HEK293T (cell line): Measurements from ENCODE around the gene MECP2.

Source experiments
- CTCF ChIA-PET: fragments of 350-600 bp; formaldehyde crosslinking; extraction: SDS; loops from one replicate; lab custom pipeline; 2021; ENCODE audit warnings: antibody characterized with exemption, inconsistent platforms; lab: Yijun Ruan, JAX
- POLR2A ChIA-PET: fragments of 350-600 bp; formaldehyde crosslinking; extraction: SDS; loops from one replicate; lab custom pipeline; 2020; ENCODE audit warnings: antibody characterized with exemption, inconsistent platforms; lab: Yijun Ruan, JAX
- DNase-seq: peaks from one replicate; pipeline ENCODE4 v3.0.0; 2012; ENCODE audit warnings: mixed read lengths; ENCODE audit errors: extremely low spot score
- ARNT ChIP-seq: fragments of 450-650 bp; IDR thresholded peaks from 2 replicates; pipeline ENCODE4 v1.6.1; 2017; ENCODE audit warnings: mild to moderate bottlenecking
- BHLHE40 ChIP-seq: fragments of 450-650 bp; IDR thresholded peaks from 2 replicates; pipeline ENCODE4 v1.6.1; 2016; ENCODE audit warnings: mild to moderate bottlenecking, moderate library complexity, borderline replicate concordance
- CTBP1 ChIP-seq: fragments of 450-650 bp; IDR thresholded peaks from 2 replicates; pipeline ENCODE4 v1.6.1; 2016; ENCODE audit warnings: borderline replicate concordance
- ELF4 ChIP-seq: fragments of 450-650 bp; IDR thresholded peaks from 2 replicates; pipeline ENCODE4 v1.6.1; 2017; ENCODE audit warnings: antibody characterized with exemption
- FOXA1 ChIP-seq: fragments of 450-650 bp; IDR thresholded peaks from 2 replicates; pipeline ENCODE4 v1.6.1; 2016; ENCODE audit warnings: mild to moderate bottlenecking
- FOXK2 ChIP-seq: fragments of 450-650 bp; IDR thresholded peaks from 2 replicates; pipeline ENCODE4 v1.6.1; 2016; ENCODE audit warnings: mild to moderate bottlenecking
- FOXM1 ChIP-seq: fragments of 450-650 bp; IDR thresholded peaks from 2 replicates; pipeline ENCODE4 v1.6.1; 2017; ENCODE audit warnings: mild to moderate bottlenecking, borderline replicate concordance
- HDGF ChIP-seq: fragments of 450-650 bp; IDR thresholded peaks from 2 replicates; pipeline ENCODE4 v1.6.1; 2017; ENCODE audit warnings: antibody characterized with exemption, borderline replicate concordance
- L3MBTL2 ChIP-seq: fragments of 450-650 bp; conservative IDR thresholded peaks from 2 replicates; pipeline ENCODE4 v1.6.1; 2016; ENCODE audit warnings: mild to moderate bottlenecking
- LEF1 ChIP-seq: fragments of 450-650 bp; IDR thresholded peaks from 2 replicates; pipeline ENCODE4 v1.6.1; 2017; ENCODE audit warnings: mild to moderate bottlenecking, borderline replicate concordance
- NFRKB ChIP-seq: fragments of 450-650 bp; IDR thresholded peaks from 2 replicates; pipeline ENCODE4 v1.6.1; 2016; ENCODE audit warnings: mild to moderate bottlenecking, moderate library complexity
- PKNOX1 ChIP-seq: fragments of 450-650 bp; IDR thresholded peaks from 2 replicates; pipeline ENCODE4 v1.6.1; 2016
- SP1 ChIP-seq: fragments of 450-650 bp; IDR thresholded peaks from 2 replicates; pipeline ENCODE4 v1.6.1; 2017
- SUZ12 ChIP-seq: fragments of 450-650 bp; IDR thresholded peaks from 2 replicates; pipeline ENCODE4 v1.6.1; 2016; ENCODE audit warnings: mild to moderate bottlenecking
- TARDBP ChIP-seq: fragments of 450-650 bp; IDR thresholded peaks from 2 replicates; pipeline ENCODE4 v1.6.1; 2016
- ZNF384 ChIP-seq: fragments of 450-650 bp; IDR thresholded peaks from 2 replicates; pipeline ENCODE4 v1.6.1; 2016

MECP2 gene

GRCh38 chrX:154140206-154140605, 42.7 kb upstream of the MECP2 start:
- TF ChIP-seq CTBP1 (no peak), L3MBTL2 (no peak), TARDBP (no peak), NFRKB (no peak), BHLHE40 (no peak), FOXK2 (no peak), HDGF (no peak), SUZ12 (no peak), SP1 (no peak), ELF4 (no peak), PKNOX1 (no peak), FOXA1 (no peak), FOXM1 (no peak), LEF1 (no peak), ARNT (no peak), ZNF384 (no peak)
- DNase-seq = no peak
- POLR2A ChIA-PET = interaction anchor here (1.3 kb wide), 1 partner anchor 11 kb away, joined by 3 read pairs; no protein-coding TSS in a partner anchor
- CTCF ChIA-PET = no interaction called here

GRCh38 chrX:154138857-154139256, 41.3 kb upstream of the MECP2 start:
- CTCF ChIA-PET = no interaction called here
- POLR2A ChIA-PET = no interaction called here

GRCh38 chrX:154136627-154137161, 39.2 kb upstream of the MECP2 start:
- ChIA-PET CTCF (interaction anchor here (0.9 kb wide), 1 partner anchor 21 kb away, joined by 3 read pairs; no protein-coding TSS in a partner anchor), POLR2A (no interaction called here)
- TF ChIP-seq LEF1 (no peak), ARNT (no peak), FOXA1 (no peak), L3MBTL2 (peak; percentile 80), FOXM1 (no peak)
- DNase-seq = peak; percentile 85

More at GRCh38 chrX:154138857-154139256, 41.3 kb upstream of the MECP2 start:
- TF ChIP-seq FOXK2 (no peak), CTBP1 (no peak), BHLHE40 (no peak)
- no peak for DNase-seq

GRCh38 chrX:154135458-154136229, 38.1 kb upstream of the MECP2 start:
- TF ChIP-seq NFRKB (no peak), ZNF384 (no peak), LEF1 (no peak), ELF4 (no peak), BHLHE40 (no peak), PKNOX1 (no peak), ARNT (no peak), TARDBP (no peak), SP1 (no peak), FOXA1 (no peak)
- ChIA-PET CTCF (interaction anchor here (0.6 kb wide), 3 partner anchors 146 to 394 kb away, joined by 3 to 4 read pairs (median 3); no protein-coding TSS in a partner anchor), POLR2A (no interaction called here)
- DNase-seq = no peak

- no peak for DNase-seq
- ChIA-PET CTCF (no interaction called here), POLR2A (no interaction called here)
- no peak for TF ChIP-seq FOXM1
- TF ChIP-seq BHLHE40 = no peak
- no peak for TF ChIP-seq SUZ12
- no peak for TF ChIP-seq PKNOX1
- TF ChIP-seq SP1 = no peak
- no peak for TF ChIP-seq HDGF
- no peak for TF ChIP-seq ELF4
- TF ChIP-seq FOXK2 = no peak
- no peak for TF ChIP-seq FOXA1
- no peak for TF ChIP-seq TARDBP
Observed at GRCh38 chrX:154132366-154132765, 34.8 kb upstream of the MECP2 start.

GRCh38 chrX:154131955-154132354, 34.4 kb upstream of the MECP2 start:
- ChIA-PET POLR2A (no interaction called here), CTCF (no interaction called here)
- DNase-seq = no peak
- TF ChIP-seq CTBP1 = no peak
- TF ChIP-seq ARNT = no peak
- TF ChIP-seq LEF1 = no peak
- TF ChIP-seq FOXK2 = no peak
- TF ChIP-seq FOXA1 = no peak

GRCh38 chrX:154126101-154126500, 28.6 kb upstream of the MECP2 start:
- TF ChIP-seq HDGF = no peak
- TF ChIP-seq BHLHE40 = no peak
- TF ChIP-seq L3MBTL2 = no peak
- TF ChIP-seq CTBP1 = no peak
- TF ChIP-seq TARDBP = no peak
- TF ChIP-seq FOXM1 = no peak
- no peak for TF ChIP-seq ELF4
- TF ChIP-seq PKNOX1 = no peak
- no peak for TF ChIP-seq NFRKB
- TF ChIP-seq SUZ12 = no peak
- TF ChIP-seq LEF1 = no peak
- TF ChIP-seq SP1 = no peak
- TF ChIP-seq FOXA1 = no peak
- no peak for TF ChIP-seq ZNF384
- TF ChIP-seq ARNT = no peak
- no peak for TF ChIP-seq FOXK2
- POLR2A ChIA-PET = no interaction called here
- DNase-seq = no peak
- CTCF ChIA-PET = no interaction called here
